ENCODE measurements around the gene CFAP65.

- TF ChIP-seq CTCF (IDR thresholded peaks at IDR 0.05): no peak
- no peak for TF ChIP-seq POLR2A (IDR thresholded peaks at IDR 0.05)
Measured at GRCh38 chr2:219054956-219055903, 13.9 kb upstream of the CFAP65 start.

All from right lobe of liver (tissue), 4 donors.